Measurements from ENCODE around the gene TMA7.

GRCh38 chr3:48432411-48433371 is 7.4 kb upstream of the TMA7 start:
- no peak for TF ChIP-seq POLR2A (IDR thresholded peaks at IDR 0.05)
- TF ChIP-seq CTCF (IDR thresholded peaks at IDR 0.05), result peak in 1 of 12 donors; percentile 15

Data from heart left ventricle (tissue), 13 donors.